Dermis blood vessel endothelial cell (primary cell): ENCODE measurements around the gene CALU. TPM values are rescaled to one million over a fixed set of nuclear protein-coding genes. Genes with fewer than 3 reads are reported as not detected.
A peak's percentile ranks its signal among the peaks of the same experiment; 100 is the strongest.

Source experiments
- DNase-seq: peaks from one replicate; pipeline ENCODE4 v3.0.0; 2010
- total RNA-seq: library from RNA; depleted of rRNA; stranded (reverse); fragments of >200 nt; gene quantifications from 2 replicates; pipeline ENCODE4 v1.2.3, GENCODE V29; 2014

CALU gene
- total RNA-seq, 1 donor from 2014 or later, result 421 TPM

GRCh38 chr7:128811631-128812430, 72.7 kb downstream of the CALU start:
- DNase-seq, result no peak

- DNase-seq, result peak; percentile 12
Observed at GRCh38 chr7:128812514-128813168, 73.5 kb downstream of the CALU start.

- DNase-seq, result no peak
Observed at GRCh38 chr7:128814499-128814898, 75.3 kb downstream of the CALU start.

GRCh38 chr7:128815289-128815942, 76.3 kb downstream of the CALU start:
- DNase-seq, result no peak

GRCh38 chr7:128818694-128819093, 79.5 kb downstream of the CALU start:
- no peak for DNase-seq

Other genes with a start within 250 kb of the CALU start
- 0.14 and 0.17 TPM in 2 replicates for gene GARIN1A, start 67.1 kb upstream of the CALU start, total RNA-seq
- gene OPN1SW, start 36.4 kb downstream of the CALU start, total RNA-seq, result not detected in 2 replicates
- gene CCDC136, start 52.6 kb downstream of the CALU start, total RNA-seq, result 0.88 and 1.7 TPM in 2 replicates
- gene FLNC, start 91.0 kb downstream of the CALU start, total RNA-seq, result 117 and 331 TPM in 2 replicates
- gene ATP6V1F, start 123.5 kb downstream of the CALU start, total RNA-seq, result 86.5 and 93.1 TPM in 2 replicates
- 0.17 TPM in 1 of 2 replicates, not detected in the other for gene KCP, start 171.3 kb downstream of the CALU start, total RNA-seq
- gene IRF5, start 198.6 kb downstream of the CALU start, total RNA-seq, result 0.09 and 0.17 TPM in 2 replicates